ENCODE results near the gene TLL1.

DNA sequence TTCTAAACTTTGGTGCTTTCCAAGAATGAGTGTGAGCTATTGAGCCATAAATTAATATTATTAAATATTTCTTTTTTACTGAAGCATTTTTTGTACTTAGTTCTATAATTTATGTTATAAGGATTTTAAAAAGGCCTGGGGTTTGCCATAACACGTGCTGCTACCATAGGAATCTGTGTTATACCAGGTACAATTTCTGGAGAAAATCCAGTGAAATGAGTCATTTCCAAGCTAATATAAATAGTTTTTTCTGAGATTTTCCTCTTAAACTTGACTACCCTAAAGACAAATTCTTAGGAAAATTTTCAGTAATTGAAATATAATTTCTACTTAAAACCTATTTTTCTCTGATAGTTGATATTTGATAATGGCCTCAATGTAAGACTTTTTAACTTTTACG, 130.8 kb downstream of the TLL1 start:
- TF ChIP-seq, protein P1, sequence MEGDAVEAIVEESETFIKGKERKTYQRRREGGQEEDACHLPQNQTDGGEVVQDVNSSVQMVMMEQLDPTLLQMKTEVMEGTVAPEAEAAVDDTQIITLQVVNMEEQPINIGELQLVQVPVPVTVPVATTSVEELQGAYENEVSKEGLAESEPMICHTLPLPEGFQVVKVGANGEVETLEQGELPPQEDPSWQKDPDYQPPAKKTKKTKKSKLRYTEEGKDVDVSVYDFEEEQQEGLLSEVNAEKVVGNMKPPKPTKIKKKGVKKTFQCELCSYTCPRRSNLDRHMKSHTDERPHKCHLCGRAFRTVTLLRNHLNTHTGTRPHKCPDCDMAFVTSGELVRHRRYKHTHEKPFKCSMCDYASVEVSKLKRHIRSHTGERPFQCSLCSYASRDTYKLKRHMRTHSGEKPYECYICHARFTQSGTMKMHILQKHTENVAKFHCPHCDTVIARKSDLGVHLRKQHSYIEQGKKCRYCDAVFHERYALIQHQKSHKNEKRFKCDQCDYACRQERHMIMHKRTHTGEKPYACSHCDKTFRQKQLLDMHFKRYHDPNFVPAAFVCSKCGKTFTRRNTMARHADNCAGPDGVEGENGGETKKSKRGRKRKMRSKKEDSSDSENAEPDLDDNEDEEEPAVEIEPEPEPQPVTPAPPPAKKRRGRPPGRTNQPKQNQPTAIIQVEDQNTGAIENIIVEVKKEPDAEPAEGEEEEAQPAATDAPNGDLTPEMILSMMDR (IDR thresholded peaks at IDR 0.05; ENCODE audit: low read length): no peak
- TF ChIP-seq EZH2 (optimal IDR thresholded peaks at IDR 0.05; ENCODE audit: low read depth, low read length) (no peak), EZH2phosphoT487 (IDR thresholded peaks at IDR 0.05; ENCODE audit: low read length) (no peak)

Measured in MM.1S (cell line).